ENCODE data around the gene IGF2BP3. TPM values are rescaled to one million over a fixed set of nuclear protein-coding genes. Genes with fewer than 3 reads are reported as not detected.

The IGF2BP3 gene
- total RNA-seq, 1 experiment from 2014 or later = 139 TPM

GRCh38 chr7:23335136-23335535 is 135.2 kb downstream of the IGF2BP3 start:
- H3F3A ChIP-seq (ENCODE audit: insufficient read depth, low read depth) = peaks cover 76% of the 10 kb centered on the region
- H2AFZ ChIP-seq = no peak overlapping the region
- H3K9me2 ChIP-seq (ENCODE audit: insufficient read depth) = no peaks in the 10 kb centered on the region
- peak overlapping the region; percentile 48 for H3K4me2 ChIP-seq
- peaks cover 47% of the 10 kb centered on the region for H3K79me2 ChIP-seq (ENCODE audit: low read depth)
- DNase-seq = peak; percentile 41 to 82
- no peak for TF ChIP-seq EZH2 (IDR thresholded peaks at IDR 0.05; ENCODE audit: low read depth)
- TF ChIP-seq, protein P1, sequence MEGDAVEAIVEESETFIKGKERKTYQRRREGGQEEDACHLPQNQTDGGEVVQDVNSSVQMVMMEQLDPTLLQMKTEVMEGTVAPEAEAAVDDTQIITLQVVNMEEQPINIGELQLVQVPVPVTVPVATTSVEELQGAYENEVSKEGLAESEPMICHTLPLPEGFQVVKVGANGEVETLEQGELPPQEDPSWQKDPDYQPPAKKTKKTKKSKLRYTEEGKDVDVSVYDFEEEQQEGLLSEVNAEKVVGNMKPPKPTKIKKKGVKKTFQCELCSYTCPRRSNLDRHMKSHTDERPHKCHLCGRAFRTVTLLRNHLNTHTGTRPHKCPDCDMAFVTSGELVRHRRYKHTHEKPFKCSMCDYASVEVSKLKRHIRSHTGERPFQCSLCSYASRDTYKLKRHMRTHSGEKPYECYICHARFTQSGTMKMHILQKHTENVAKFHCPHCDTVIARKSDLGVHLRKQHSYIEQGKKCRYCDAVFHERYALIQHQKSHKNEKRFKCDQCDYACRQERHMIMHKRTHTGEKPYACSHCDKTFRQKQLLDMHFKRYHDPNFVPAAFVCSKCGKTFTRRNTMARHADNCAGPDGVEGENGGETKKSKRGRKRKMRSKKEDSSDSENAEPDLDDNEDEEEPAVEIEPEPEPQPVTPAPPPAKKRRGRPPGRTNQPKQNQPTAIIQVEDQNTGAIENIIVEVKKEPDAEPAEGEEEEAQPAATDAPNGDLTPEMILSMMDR (conservative IDR thresholded peaks at IDR 0.05) = no peak
- H3K4me3 ChIP-seq = no peak overlapping the region
- peaks cover 73% of the 10 kb centered on the region for H3K36me3 ChIP-seq (ENCODE audit: low read depth)
- H3K27me3 ChIP-seq (ENCODE audit: insufficient read depth, low read depth) = no peaks in the 10 kb centered on the region
- intact Hi-C loops (cut with micrococcal nuclease; ENCODE audit: unreplicated experiment) = loop anchor here (2.0 kb wide), 1 partner anchor 36 kb away; the partner anchor contains the start of gene MALSU1
- H3K27ac ChIP-seq = peak overlapping the region; percentile 60
- BruUV-seq (replicated peaks) = no TSS peak
- H3K4me1 ChIP-seq (replicated peaks; ENCODE audit: insufficient read depth) = peaks cover 52% of the 10 kb centered on the region
- ChIA-PET POLR2A (ENCODE audit: unreplicated experiment) (interaction anchor here (1.1 kb wide), 1 partner anchor 36 kb away, joined by 6 read pairs; the partner anchor contains the start of gene MALSU1), CTCF (interaction anchor here (0.6 to 0.7 kb wide), 2 partner anchors 224 to 579 kb away, joined by 5 to 13 read pairs; no protein-coding TSS in a partner anchor)
- H4K20me1 ChIP-seq (ENCODE audit: insufficient read depth) = peaks cover 14% of the 10 kb centered on the region
- H3K9me3 ChIP-seq (ENCODE audit: insufficient read depth, low read depth) = peaks cover 12% of the 10 kb centered on the region

DNA sequence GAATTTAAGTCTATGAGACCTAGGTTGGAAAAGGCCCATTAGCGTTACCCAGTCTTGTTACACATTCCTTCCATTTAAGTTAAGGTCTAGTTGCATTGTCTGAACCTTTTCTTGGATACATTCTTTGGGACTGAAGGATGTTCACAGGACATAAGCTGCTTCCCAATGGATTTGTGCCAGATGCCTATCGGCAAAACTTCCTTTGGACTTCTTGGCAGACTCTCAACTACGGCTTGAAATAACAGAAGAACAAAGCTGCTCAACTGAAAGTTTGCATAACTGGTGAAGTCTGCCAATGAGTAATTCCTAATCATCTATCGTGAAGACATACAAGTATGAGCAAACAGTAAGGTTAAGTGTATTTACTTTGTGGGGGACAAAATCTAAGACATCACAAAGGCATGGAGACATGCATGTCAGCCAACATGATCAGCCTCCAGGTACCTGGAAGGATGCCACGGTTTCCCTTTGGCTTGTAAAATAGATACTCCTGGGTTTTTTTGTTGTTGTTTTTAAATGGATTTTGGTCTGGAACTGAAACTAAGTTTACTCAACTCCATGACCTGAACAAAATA is 135.7 kb downstream of the IGF2BP3 start:
- POLR2A ChIA-PET (ENCODE audit: unreplicated experiment) = interaction anchor here (1.1 kb wide), 1 partner anchor 36 kb away, joined by 6 read pairs; the partner anchor contains the start of gene MALSU1
- Histone ChIP-seq H3K36me3 (ENCODE audit: low read depth) (peaks cover 73% of the 10 kb centered on the region), H3K9me3 (ENCODE audit: insufficient read depth, low read depth) (peaks cover 12% of the 10 kb centered on the region), H3K9me2 (ENCODE audit: insufficient read depth) (no peaks in the 10 kb centered on the region), H3K27ac (peak overlapping the region; percentile 60), H3K27me3 (ENCODE audit: insufficient read depth, low read depth) (no peaks in the 10 kb centered on the region), H3K4me1 (replicated peaks; ENCODE audit: insufficient read depth) (peaks cover 52% of the 10 kb centered on the region), H3F3A (ENCODE audit: insufficient read depth, low read depth) (peaks cover 70% of the 10 kb centered on the region), H2AFZ (no peak overlapping the region), H4K20me1 (ENCODE audit: insufficient read depth) (peaks cover 14% of the 10 kb centered on the region), H3K4me3 (no peak overlapping the region), H3K79me2 (ENCODE audit: low read depth) (peaks cover 47% of the 10 kb centered on the region), H3K4me2 (peak overlapping the region; percentile 48)
- CTCF ChIA-PET = interaction anchor here (0.6 kb wide), 1 partner anchor 578 kb away, joined by 5 read pairs; no protein-coding TSS in a partner anchor
- DNase-seq = peak; percentile 80 to 100
- intact Hi-C loops (cut with micrococcal nuclease; ENCODE audit: unreplicated experiment) = loop anchor here (1.0 to 2.0 kb wide), 4 partner anchors 13 to 61 kb away; partner anchors contain the start of gene MALSU1
- TF ChIP-seq, protein P1 (conservative IDR thresholded peaks at IDR 0.05) = no peak
- no peak for TF ChIP-seq EZH2 (IDR thresholded peaks at IDR 0.05; ENCODE audit: low read depth)
- BruUV-seq (replicated peaks) = no TSS peak

DNA sequence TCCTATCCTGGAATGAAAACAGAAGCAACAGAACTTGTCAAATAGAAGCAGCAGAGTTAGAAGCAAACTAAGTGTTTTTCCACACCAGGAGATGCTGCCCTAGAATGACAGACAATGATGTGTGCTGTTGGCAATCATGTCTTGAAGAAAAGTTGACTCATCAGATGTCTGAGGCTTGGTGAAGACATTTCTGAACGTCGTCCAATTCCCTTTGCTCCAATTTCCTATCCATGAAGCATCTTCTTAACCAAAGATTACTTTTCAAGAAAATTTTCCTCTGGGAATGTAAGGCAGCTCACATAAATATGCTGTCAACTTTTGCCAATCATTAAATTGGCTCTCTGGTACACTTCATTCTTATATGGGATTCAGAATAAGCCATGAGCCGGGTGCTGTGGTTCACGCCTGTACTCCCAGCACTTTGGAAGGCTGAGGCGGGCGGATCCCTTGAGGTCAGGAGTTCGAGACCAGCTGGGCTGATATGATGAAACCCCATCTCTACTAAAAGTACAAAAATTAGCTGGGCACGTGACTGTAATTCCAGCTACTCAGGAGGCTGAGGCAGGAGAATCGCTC is 136.5 kb downstream of the IGF2BP3 start:
- ChIA-PET CTCF (no interaction called here), POLR2A (ENCODE audit: unreplicated experiment) (interaction anchor here (0.6 to 1.1 kb wide), 2 partner anchors 35 to 197 kb away, joined by 3 to 6 read pairs; partner anchors contain the start of gene MALSU1)
- no peaks in the 10 kb centered on the region for H3K27me3 ChIP-seq (ENCODE audit: insufficient read depth, low read depth)
- no peak overlapping the region for H2AFZ ChIP-seq
- H3K4me3 ChIP-seq = no peak overlapping the region
- peaks cover 8% of the 10 kb centered on the region for H3K9me3 ChIP-seq (ENCODE audit: insufficient read depth, low read depth)
- peaks cover 14% of the 10 kb centered on the region for H4K20me1 ChIP-seq (ENCODE audit: insufficient read depth)
- peaks cover 43% of the 10 kb centered on the region for H3K79me2 ChIP-seq (ENCODE audit: low read depth)
- DNase-seq = peak in 1 of 2 experiments; percentile 69
- peaks cover 71% of the 10 kb centered on the region for H3K36me3 ChIP-seq (ENCODE audit: low read depth)
- no TSS peak for BruUV-seq (replicated peaks)
- H3K4me1 ChIP-seq (replicated peaks; ENCODE audit: insufficient read depth) = peaks cover 52% of the 10 kb centered on the region
- intact Hi-C loops (cut with micrococcal nuclease; ENCODE audit: unreplicated experiment) = loop anchor here (1.0 to 2.0 kb wide), 4 partner anchors 14 to 60 kb away; partner anchors contain the start of gene MALSU1
- H3F3A ChIP-seq (ENCODE audit: insufficient read depth, low read depth) = peaks cover 64% of the 10 kb centered on the region
- peak overlapping the region; percentile 48 for H3K4me2 ChIP-seq
- TF ChIP-seq, protein P1 (conservative IDR thresholded peaks at IDR 0.05) = no peak
- TF ChIP-seq EZH2 (IDR thresholded peaks at IDR 0.05; ENCODE audit: low read depth) = no peak
- H3K9me2 ChIP-seq (ENCODE audit: insufficient read depth) = no peaks in the 10 kb centered on the region
- peak overlapping the region; percentile 60 for H3K27ac ChIP-seq

Data from PC-9 (cell line).